HUDEP-2 (cell line): Measurements from ENCODE around the gene CFAP107.
A peak's percentile ranks its signal among the peaks of the same experiment; 100 is the strongest.

Source experiments
- DNase-seq, 76 experiments: peaks; one replicate each; lab custom pipeline; 2025; ENCODE audit not compliant: unreplicated experiment in 76 of 76; lab: John Stamatoyannopoulos, UW

Gene CFAP107

DNA sequence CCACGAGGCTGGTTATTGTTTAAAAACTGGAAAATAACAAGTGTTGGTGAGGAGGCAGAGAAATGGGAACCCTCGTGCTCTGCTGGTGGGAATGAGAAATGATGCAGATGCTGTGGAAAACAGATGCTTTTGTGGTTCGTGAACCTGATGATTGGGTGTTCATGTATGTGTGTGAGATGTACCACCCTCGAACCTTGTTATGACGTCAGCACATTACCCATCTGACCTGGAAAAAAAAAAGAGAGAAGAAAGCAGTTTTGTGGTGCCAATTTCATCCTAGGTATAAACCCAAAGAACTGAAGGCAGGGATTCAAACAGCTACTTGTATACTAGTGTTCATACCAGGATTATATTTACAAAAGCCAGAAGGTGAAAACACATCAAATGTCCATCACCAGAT lies 6.4 kb upstream of the CFAP107 start:
- DNase-seq: no peak

- no peak for DNase-seq
These were observed 4.1 kb upstream of the CFAP107 start for GRCh38 chr1:12741946-12742345.

- no peak for DNase-seq
These were observed 641 bp upstream of the CFAP107 start for GRCh38 chr1:12745126-12745991.

DNA sequence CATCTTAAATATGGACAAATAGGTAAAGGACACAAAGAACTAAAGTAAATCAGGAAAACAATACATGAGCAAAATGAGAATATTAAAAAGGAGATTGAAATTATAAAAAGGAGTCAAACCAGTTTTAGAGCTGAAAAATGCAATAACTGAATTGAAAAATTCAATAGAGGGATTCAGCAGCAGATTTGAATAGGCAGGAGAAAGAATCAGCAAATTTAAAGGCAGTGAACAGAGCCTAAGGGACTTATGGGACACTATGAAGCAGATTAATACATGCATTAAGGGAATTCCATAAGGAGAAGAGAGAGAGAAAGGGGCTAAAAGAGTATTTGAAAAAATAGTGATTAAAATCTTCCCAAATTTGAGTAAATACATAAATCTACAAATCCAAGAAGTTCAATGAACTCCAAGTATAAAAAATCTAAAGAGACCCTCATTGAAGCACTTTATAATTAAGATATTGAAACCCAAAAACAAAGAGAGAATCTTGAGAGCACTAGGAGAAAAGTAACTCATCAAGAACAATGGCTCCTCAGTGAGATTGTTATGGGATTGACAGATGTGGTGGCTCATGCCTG lies 2.9 kb downstream of the CFAP107 start:
- DNase-seq: no peak

DNA sequence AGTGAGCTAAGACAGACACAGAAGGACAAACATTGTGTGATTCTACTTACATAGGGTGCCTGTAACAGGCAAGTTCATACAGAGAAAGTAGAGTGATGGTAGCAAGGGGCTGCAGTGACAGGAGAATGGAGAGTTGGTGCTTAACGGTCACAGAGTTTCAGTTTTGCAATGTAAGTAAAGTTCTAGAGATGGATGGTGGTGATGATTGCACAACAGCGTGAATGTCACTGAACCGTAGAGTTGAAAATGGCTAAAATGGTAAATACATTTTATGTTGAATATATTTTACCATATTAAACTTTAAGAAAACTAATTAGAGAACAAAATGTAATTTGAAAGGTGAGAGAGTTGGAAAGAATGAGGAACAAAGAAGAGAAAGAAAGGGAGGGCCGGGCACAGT lies 8.7 kb downstream of the CFAP107 start:
- DNase-seq: no peak

GRCh38 chr1:12756273-12756672 lies 10.3 kb downstream of the CFAP107 start:
- DNase-seq: no peak

- DNase-seq: no peak
These were observed 10.9 kb downstream of the CFAP107 start for GRCh38 chr1:12756768-12757413.

- DNase-seq: no peak
These were observed 11.8 kb downstream of the CFAP107 start for GRCh38 chr1:12757836-12758235.

- peak in 2 of 76 experiments; percentile 3 to 6 for DNase-seq
These were observed 14.3 kb downstream of the CFAP107 start for GRCh38 chr1:12760256-12760795.

DNA sequence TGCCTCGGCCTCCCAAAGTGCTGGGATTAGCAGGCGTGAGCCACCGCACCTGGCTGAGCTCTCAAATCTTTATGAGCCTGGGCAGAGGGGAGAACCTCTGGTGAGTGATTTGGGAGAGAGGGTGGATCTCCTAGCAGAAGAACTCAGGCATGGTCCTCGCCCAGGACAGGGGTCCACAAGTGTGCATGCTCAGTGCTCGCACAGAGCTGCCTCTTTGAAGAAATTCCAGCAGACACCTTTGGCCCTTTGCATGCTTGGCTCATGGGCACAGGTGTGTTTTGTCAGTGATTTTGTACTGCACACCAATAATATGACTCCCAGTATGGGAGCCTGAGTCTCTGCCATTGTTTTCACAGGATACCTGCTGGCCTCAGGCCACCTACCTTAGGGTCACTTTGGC lies 15.8 kb downstream of the CFAP107 start:
- no peak for DNase-seq

DNA sequence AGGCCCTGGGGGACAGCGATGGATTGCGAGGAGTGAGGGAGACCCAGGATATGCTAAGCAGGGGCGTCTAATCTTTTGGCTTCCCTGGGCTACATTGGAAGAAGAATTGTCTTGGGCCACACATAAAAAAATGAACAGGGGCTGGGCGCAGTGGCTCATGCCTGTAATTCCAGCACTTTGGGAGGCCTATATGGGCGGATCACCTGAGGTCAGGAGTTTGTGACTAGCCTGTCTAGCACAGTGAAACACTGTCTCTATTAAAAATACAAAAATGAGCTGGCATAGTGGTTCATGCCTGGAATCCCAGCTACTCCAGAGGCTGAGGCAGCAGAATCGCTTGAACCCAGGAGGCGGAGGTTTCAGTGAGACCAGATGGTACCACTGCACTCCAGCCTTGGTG lies 16.8 kb downstream of the CFAP107 start:
- DNase-seq: no peak

GRCh38 chr1:12763479-12763878 lies 17.5 kb downstream of the CFAP107 start:
- no peak for DNase-seq

DNA sequence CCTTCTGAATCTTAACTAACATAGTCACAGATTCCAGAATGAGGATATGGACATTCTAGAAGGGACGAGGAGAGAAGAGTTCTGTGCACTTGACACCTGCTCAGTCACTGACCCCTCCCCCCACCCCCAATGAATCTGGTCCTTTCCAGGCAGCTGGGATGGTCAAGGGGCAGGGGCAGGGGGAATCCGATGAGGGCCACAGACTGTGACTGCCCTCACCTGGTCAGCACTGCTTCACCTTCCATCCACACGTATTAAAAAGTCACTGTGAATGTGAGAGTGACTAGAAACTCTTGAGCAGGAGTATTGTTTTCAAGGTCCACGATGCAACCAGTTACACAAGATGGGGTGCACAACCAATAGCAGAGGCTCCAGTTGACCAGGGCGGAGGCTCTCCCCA lies 18.0 kb downstream of the CFAP107 start:
- no peak for DNase-seq

- DNase-seq: no peak
These were observed 23.0 kb downstream of the CFAP107 start for GRCh38 chr1:12769031-12769430.

DNA sequence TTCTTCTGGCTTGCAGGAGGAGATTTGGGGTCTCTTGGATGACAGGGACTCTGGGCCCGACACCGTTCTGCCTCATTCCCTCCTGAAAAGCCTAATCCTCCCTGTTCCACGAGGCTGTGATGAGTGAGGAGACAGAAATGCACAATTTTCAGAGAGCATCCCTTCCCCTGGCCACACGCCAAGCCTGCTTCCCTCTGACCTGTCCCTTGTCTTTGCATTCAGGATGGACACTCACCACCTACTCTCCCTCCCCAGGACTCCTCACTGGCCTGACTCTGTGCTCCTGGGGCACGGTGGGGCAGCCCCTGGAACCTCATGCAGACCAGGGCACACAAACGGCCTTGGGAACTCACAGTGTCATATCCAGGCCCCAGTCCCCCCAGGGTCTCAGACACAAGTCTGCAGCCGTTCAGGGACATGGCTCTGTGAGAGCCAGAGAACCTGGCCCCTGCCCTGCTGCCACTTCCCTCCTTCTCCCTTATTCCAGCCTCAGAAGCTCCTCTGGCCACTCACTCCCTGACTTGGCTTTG lies 24.0 kb downstream of the CFAP107 start:
- DNase-seq: no peak

DNA sequence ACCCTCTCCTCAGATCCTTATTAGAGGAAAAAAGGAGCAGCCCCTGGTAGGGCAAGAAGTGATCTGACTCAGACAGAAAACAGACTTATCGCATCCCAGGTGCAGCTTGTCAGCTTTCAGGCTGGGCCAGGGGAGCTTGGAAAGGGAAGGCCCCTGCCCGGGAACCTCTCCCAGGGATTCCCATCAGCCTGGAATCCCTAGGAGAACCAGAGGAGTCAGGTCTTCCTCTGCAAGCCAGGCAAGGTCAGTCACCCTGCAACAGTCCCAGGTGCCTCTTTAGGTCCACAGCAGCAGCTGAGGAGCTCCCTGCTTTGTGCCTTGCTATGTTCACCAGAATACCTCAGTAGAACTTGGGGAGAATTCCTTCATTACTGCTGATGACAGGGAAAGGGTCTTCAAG lies 24.6 kb downstream of the CFAP107 start:
- DNase-seq: no peak

DNA sequence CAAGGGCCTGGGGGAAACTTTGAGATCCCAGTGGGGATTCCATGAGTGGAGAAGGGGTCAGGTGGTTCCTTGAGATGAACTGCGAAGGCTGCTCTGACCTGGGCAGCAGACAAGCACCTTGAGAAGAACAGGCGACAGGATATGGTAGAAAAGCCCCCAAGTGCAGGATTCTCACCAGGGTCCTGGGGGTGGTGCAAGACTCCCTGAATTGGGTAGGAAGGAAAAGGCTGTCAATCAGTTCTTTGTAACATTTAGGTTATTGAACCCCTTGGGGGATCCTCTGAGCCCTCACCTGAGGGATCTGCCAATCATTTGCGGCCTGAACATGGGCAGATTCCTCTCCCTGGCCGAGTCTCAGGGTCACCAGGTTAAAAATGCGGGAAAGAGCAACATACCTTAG lies 25.2 kb downstream of the CFAP107 start:
- no peak for DNase-seq

GRCh38 chr1:12772520-12772919 lies 26.5 kb downstream of the CFAP107 start:
- DNase-seq: no peak

DNA sequence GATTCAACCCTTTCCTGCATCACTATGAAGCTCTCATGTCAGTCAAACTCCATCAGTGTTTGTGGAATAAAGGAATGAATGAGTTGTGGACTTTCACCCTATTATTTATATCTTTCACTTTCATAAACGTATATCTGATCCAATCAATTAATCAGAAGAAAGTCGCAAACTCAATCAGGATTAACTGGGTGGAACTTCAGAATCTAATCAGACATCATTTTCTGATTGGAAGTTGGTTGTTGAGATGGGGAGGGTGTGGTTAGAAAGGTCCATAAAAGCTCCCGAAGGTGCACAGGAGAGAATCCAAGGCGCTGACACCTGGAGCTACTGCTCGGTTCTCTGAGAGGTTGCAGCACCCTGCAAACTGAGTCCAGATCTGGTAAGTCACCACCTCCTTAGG lies 27.4 kb downstream of the CFAP107 start, which contains the start of gene PRAMEF12:
Gene PRAMEF12, plus strand, starts transcription at position 301 of the 400 bp plus-strand sequence. CDS start 1,130 bp downstream, outside the sequence.
- DNase-seq: no peak

- DNase-seq: no peak
These were observed 28.9 kb downstream of the CFAP107 start for GRCh38 chr1:12774801-12775345.

- no peak for DNase-seq
These were observed 29.4 kb downstream of the CFAP107 start for GRCh38 chr1:12775443-12775842.
